Keratinocyte (primary cell): ENCODE data around the gene CFI. TPM values are rescaled to one million over a fixed set of nuclear protein-coding genes. Genes with fewer than 3 reads are reported as not detected.

Experiments used
- DNase-seq: peaks from one replicate; pipeline ENCODE4 v3.0.0-alpha.2; 2011; ENCODE audit warnings: low read depth, missing footprints, low spot score
- FAIRE-seq: peaks from 2 replicates; lab custom pipeline; 2011; peaks lifted over from hg19 to GRCh38; lab: Jason Lieb, UNC
- H2AFZ ChIP-seq: 2 replicates; pipeline ENCODE4 v1.6.0; 2012; ENCODE audit warnings: low read length, control low read depth, inconsistent platforms; ENCODE audit not compliant: control insufficient read depth
- H3K27ac ChIP-seq: 2 replicates; pipeline ENCODE4 v1.5.1; 2011; ENCODE audit warnings: low read length; ENCODE audit not compliant: control insufficient read depth, insufficient read depth
- H3K27me3 ChIP-seq: 3 replicates; pipeline ENCODE4 v1.6.0; 2011; ENCODE audit warnings: low read length; ENCODE audit not compliant: control insufficient read depth, insufficient read depth; ENCODE audit errors: extremely low read depth
- H3K36me3 ChIP-seq, 2 experiments: 2 replicates in 1 of 2; 3 replicates in 1 of 2; pipeline ENCODE4 v1.5.1; 2011; ENCODE audit warnings: low read length in 2 of 2, mild to moderate bottlenecking in 1 of 2; ENCODE audit not compliant: control insufficient read depth in 2 of 2, insufficient read depth in 2 of 2; ENCODE audit errors: extremely low read depth in 1 of 2
- H3K4me1 ChIP-seq: 3 replicates; pipeline ENCODE4 v1.5.1; 2011; ENCODE audit warnings: low read length; ENCODE audit not compliant: control insufficient read depth, insufficient read depth; ENCODE audit errors: extremely low read depth
- H3K4me2 ChIP-seq: 3 replicates; pipeline ENCODE4 v1.6.0; 2011; ENCODE audit warnings: low read depth, low read length; ENCODE audit not compliant: control insufficient read depth, insufficient read depth; ENCODE audit errors: extremely low read depth
- H3K4me3 ChIP-seq, 3 experiments: fragments of 200-600 bp in 1 of 3; sonication (generic) in 1 of 3; 2 replicates in 2 of 3; 3 replicates in 1 of 3; pipeline ENCODE4 v1.5.1; 2011 to 2016; ENCODE audit warnings: low read length in 3 of 3, mild to moderate bottlenecking in 3 of 3, control low read depth in 2 of 3, inconsistent platforms in 1 of 3, low read depth in 1 of 3, mixed read lengths in 1 of 3, mixed run types in 1 of 3, moderate library complexity in 1 of 3; ENCODE audit not compliant: control insufficient read depth in 2 of 3, insufficient read depth in 2 of 3; ENCODE audit errors: extremely low read depth in 1 of 3
- H3K79me2 ChIP-seq: 2 replicates; pipeline ENCODE4 v1.6.0; 2012; ENCODE audit warnings: low read length; ENCODE audit not compliant: control insufficient read depth, insufficient read depth
- H3K9ac ChIP-seq: 3 replicates; pipeline ENCODE4 v1.6.0; 2011; ENCODE audit warnings: low read length; ENCODE audit not compliant: control insufficient read depth, insufficient read depth; ENCODE audit errors: extremely low read depth
- H3K9me1 ChIP-seq: 3 replicates; pipeline ENCODE4 v1.6.0; 2011; ENCODE audit warnings: low read length; ENCODE audit not compliant: control insufficient read depth, insufficient read depth; ENCODE audit errors: extremely low read depth
- H3K9me3 ChIP-seq: 2 replicates; pipeline ENCODE4 v1.5.1; 2012; ENCODE audit warnings: low read depth, low read length; ENCODE audit not compliant: control insufficient read depth
- H4K20me1 ChIP-seq: 3 replicates; pipeline ENCODE4 v1.6.0; 2011; ENCODE audit warnings: low read length; ENCODE audit not compliant: control insufficient read depth, insufficient read depth; ENCODE audit errors: extremely low read depth
- EZH2 ChIP-seq: IDR thresholded peaks from one replicate; pipeline ENCODE4 v1.6.1; 2012; ENCODE audit warnings: inconsistent platforms, mild to moderate bottlenecking, low read length, moderate library complexity
- dilution Hi-C: fragments of 300-500 bp; cut with MboI; formaldehyde crosslinking; loops from one replicate; pipeline ENCODE4 v1.7.0; 2020; ENCODE audit warnings: low sequenced_read_pairs; ENCODE audit not compliant: extremely low pct_ligation_motif_present
- polyA plus RNA-seq, 5 experiments: library from polyadenylated mRNA; depleted of rRNA in 3 of 5; stranded (reverse) in 3 of 5; stranded (forward) in 1 of 5; unstranded in 1 of 5; fragments of >200 nt; gene quantifications; 1 replicate in 1 of 5; 2 replicates in 3 of 5; 3 replicates in 1 of 5; pipeline versions ENCODE4 v1.2.1 to v1.2.3, GENCODE V29; 2011 to 2012; ENCODE audit warnings: missing spikeins in 2 of 5, low read depth in 1 of 5, low replicate concordance in 1 of 5
- TF ChIP-seq, protein P1 (sequence below), 3 experiments: IDR thresholded peaks in 1 of 3; conservative IDR thresholded peaks in 1 of 3; optimal IDR thresholded peaks in 1 of 3; 2 replicates in 2 of 3; 3 replicates in 1 of 3; pipeline versions ENCODE3 to v1.5.1; 2011; ENCODE audit warnings: low read length in 3 of 3, mild to moderate bottlenecking in 3 of 3, moderate library complexity in 2 of 3, control low read depth in 1 of 3, inconsistent platforms in 1 of 3; ENCODE audit not compliant: insufficient read depth in 2 of 3; ENCODE audit errors: extremely low read depth in 1 of 3

CFI gene
- polyA plus RNA-seq, 1 donor (not counting 4 experiments of a cell fraction or from before 2014, with no cell fraction given): not detected

- no peak for DNase-seq
- no peak overlapping the region for H3K4me3 ChIP-seq
- dilution Hi-C loops: no loop called here
- no peak overlapping the region for H3K27ac ChIP-seq
- H3K36me3 ChIP-seq: no peaks in the 10 kb centered on the region
- H3K9me3 ChIP-seq: no peaks in the 10 kb centered on the region
- TF ChIP-seq, protein P1, sequence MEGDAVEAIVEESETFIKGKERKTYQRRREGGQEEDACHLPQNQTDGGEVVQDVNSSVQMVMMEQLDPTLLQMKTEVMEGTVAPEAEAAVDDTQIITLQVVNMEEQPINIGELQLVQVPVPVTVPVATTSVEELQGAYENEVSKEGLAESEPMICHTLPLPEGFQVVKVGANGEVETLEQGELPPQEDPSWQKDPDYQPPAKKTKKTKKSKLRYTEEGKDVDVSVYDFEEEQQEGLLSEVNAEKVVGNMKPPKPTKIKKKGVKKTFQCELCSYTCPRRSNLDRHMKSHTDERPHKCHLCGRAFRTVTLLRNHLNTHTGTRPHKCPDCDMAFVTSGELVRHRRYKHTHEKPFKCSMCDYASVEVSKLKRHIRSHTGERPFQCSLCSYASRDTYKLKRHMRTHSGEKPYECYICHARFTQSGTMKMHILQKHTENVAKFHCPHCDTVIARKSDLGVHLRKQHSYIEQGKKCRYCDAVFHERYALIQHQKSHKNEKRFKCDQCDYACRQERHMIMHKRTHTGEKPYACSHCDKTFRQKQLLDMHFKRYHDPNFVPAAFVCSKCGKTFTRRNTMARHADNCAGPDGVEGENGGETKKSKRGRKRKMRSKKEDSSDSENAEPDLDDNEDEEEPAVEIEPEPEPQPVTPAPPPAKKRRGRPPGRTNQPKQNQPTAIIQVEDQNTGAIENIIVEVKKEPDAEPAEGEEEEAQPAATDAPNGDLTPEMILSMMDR (optimal IDR thresholded peaks at IDR 0.05 in 1 of 3, IDR thresholded peaks at IDR 0.05 in 1 of 3, conservative IDR thresholded peaks at IDR 0.05 in 1 of 3; ENCODE audit: extremely low read depth in 1 of 3, insufficient read depth in 2 of 3, low read length in 3 of 3): no peak
- TF ChIP-seq EZH2: no peak
- no peaks in the 10 kb centered on the region for H3K79me2 ChIP-seq
- no peak overlapping the region for H3K9ac ChIP-seq
- H3K27me3 ChIP-seq: peaks cover 5% of the 10 kb centered on the region
- no peaks in the 10 kb centered on the region for H4K20me1 ChIP-seq
- no peaks in the 10 kb centered on the region for H3K9me1 ChIP-seq
- no peak overlapping the region for H3K4me2 ChIP-seq
- FAIRE-seq: no peak
- no peaks in the 10 kb centered on the region for H3K4me1 ChIP-seq
- no peak overlapping the region for H2AFZ ChIP-seq
These were observed 56.0 kb downstream of the CFI start for GRCh38 chr4:109745830-109746229.

GRCh38 chr4:109739547-109739946 is 62.3 kb downstream of the CFI start:
- Histone ChIP-seq H3K36me3 (no peaks in the 10 kb centered on the region), H2AFZ (no peak overlapping the region), H3K4me2 (no peak overlapping the region), H3K4me1 (no peaks in the 10 kb centered on the region), H3K9ac (no peak overlapping the region), H3K4me3 (no peak overlapping the region), H3K27ac (no peak overlapping the region), H3K79me2 (no peaks in the 10 kb centered on the region), H4K20me1 (no peaks in the 10 kb centered on the region), H3K9me3 (no peaks in the 10 kb centered on the region), H3K27me3 (no peaks in the 10 kb centered on the region), H3K9me1 (no peaks in the 10 kb centered on the region)
- dilution Hi-C loops: no loop called here
- DNase-seq (no peak), FAIRE-seq (no peak)
- TF ChIP-seq, protein P1 (optimal IDR thresholded peaks at IDR 0.05 in 1 of 3, IDR thresholded peaks at IDR 0.05 in 1 of 3, conservative IDR thresholded peaks at IDR 0.05 in 1 of 3; ENCODE audit: extremely low read depth in 1 of 3, insufficient read depth in 2 of 3, low read length in 3 of 3): no peak
- TF ChIP-seq EZH2: no peak
